Stomach (tissue), 4 donors: Measurements from ENCODE around the gene NRG2.

Experiments
- EP300 ChIP-seq: sonication (generic); formaldehyde crosslinking; IDR thresholded peaks from one replicate; pipeline ENCODE4 v1.6.1; 2017; ENCODE audit warnings: antibody characterized with exemption
- POLR2A ChIP-seq, 4 donors: fragments of 450-650 bp; IDR thresholded peaks; one replicate each; pipeline ENCODE4 v1.6.1; 2016; ENCODE audit warnings: antibody characterized with exemption in 4 of 4, control low read depth in 2 of 4, mild to moderate bottlenecking in 1 of 4, moderate library complexity in 1 of 4
- POLR2AphosphoS5 ChIP-seq, 3 donors: sonication (generic); formaldehyde crosslinking; IDR thresholded peaks; one replicate each; pipeline ENCODE4 v1.6.1; 2016; ENCODE audit warnings: antibody characterized with exemption in 3 of 3
- TF ChIP-seq, protein P1 (sequence below), 7 experiments: fragments of 450-650 bp in 4 of 7; fragments of 200-600 bp in 3 of 7; sonication (generic) in 3 of 7; IDR thresholded peaks; one replicate each; pipeline ENCODE4 v1.5.1; 2016 to 2019; ENCODE audit warnings: antibody characterized with exemption in 7 of 7, control low read depth in 2 of 7, mild to moderate bottlenecking in 1 of 7

DNA sequence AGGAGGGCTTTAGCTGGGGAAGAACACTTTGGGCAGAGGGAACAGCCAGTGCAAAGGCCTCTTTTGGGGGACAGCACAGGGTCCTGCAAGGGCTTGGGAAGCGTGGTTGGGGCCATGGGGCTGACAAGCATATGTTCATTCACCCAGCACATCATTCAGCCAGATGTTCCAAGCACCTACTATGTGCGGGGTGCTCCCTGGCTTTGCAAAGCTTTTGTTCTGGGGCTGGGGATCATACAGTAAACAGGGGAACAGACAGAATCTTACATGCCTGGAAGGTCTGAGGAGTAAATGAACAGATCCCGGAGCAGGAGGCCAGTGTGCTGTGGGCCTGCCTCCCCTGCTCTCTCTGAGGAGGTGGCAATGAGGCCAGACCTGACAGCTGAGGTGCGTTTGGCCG is 230.8 kb downstream of the NRG2 start:
- TF ChIP-seq POLR2AphosphoS5 (IDR thresholded peaks at IDR 0.05): no peak
- TF ChIP-seq POLR2A (IDR thresholded peaks at IDR 0.05): no peak
- TF ChIP-seq, protein P1, sequence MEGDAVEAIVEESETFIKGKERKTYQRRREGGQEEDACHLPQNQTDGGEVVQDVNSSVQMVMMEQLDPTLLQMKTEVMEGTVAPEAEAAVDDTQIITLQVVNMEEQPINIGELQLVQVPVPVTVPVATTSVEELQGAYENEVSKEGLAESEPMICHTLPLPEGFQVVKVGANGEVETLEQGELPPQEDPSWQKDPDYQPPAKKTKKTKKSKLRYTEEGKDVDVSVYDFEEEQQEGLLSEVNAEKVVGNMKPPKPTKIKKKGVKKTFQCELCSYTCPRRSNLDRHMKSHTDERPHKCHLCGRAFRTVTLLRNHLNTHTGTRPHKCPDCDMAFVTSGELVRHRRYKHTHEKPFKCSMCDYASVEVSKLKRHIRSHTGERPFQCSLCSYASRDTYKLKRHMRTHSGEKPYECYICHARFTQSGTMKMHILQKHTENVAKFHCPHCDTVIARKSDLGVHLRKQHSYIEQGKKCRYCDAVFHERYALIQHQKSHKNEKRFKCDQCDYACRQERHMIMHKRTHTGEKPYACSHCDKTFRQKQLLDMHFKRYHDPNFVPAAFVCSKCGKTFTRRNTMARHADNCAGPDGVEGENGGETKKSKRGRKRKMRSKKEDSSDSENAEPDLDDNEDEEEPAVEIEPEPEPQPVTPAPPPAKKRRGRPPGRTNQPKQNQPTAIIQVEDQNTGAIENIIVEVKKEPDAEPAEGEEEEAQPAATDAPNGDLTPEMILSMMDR (IDR thresholded peaks at IDR 0.05): no peak
- no peak for TF ChIP-seq EP300
